ENCODE measurements around the gene DIP2C. TPM values are rescaled to one million over a fixed set of nuclear protein-coding genes. Genes with fewer than 3 reads are reported as not detected.

Gene DIP2C
- polyA plus RNA-seq, 3 donors = 0.11 TPM; not detected in 2

- DNase-seq = no peak
- Histone ChIP-seq H3K79me2 (ENCODE audit: insufficient read depth, low read length) (no peaks in the 10 kb centered on the region), H3K4me3 (replicated peaks in 1 of 3; ENCODE audit: low read depth in 2 of 3, low read length in 3 of 3) (no peak overlapping the region), H3K4me2 (replicated peaks; ENCODE audit: extremely low read depth, low read length, poor library complexity, severe bottlenecking) (no peak overlapping the region), H3K9ac (ENCODE audit: insufficient read depth, low read length, poor library complexity, severe bottlenecking) (no peak overlapping the region), H3K36me3 (replicated peaks in 1 of 2; ENCODE audit: control insufficient read depth in 1 of 2, insufficient read depth in 2 of 2, low read length in 2 of 2) (no peaks in the 10 kb centered on the region), H3K27ac (ENCODE audit: low read depth in 1 of 2, low read length in 2 of 2) (no peak overlapping the region), H3K27me3 (ENCODE audit: control insufficient read depth in 2 of 2, insufficient read depth in 2 of 2, low read length in 2 of 2) (no peaks in the 10 kb centered on the region), H3K9me3 (replicated peaks in 1 of 2; ENCODE audit: control insufficient read depth in 1 of 2, insufficient read depth in 1 of 2, low read length in 2 of 2) (no peaks in the 10 kb centered on the region), H3K4me1 (ENCODE audit: control insufficient read depth in 1 of 2, insufficient read depth in 2 of 2, low read length in 2 of 2) (no peaks in the 10 kb centered on the region), H2AFZ (ENCODE audit: insufficient read depth, low read depth, low read length, poor library complexity, severe bottlenecking) (no peak overlapping the region), H4K20me1 (ENCODE audit: insufficient read depth, low read length) (no peaks in the 10 kb centered on the region)
- H3K4me1 Mint-ChIP-seq = no peaks in the 10 kb centered on the region
- H3K27me3 Mint-ChIP-seq (ENCODE audit: low read depth in 3 of 3) = peaks cover 19 to 29% (median 23%) of the 10 kb centered on the region in 3 donors
- peak overlapping the region in 1 of 2 donors; percentile 35 for H3K4me3 Mint-ChIP-seq
- H3K9me3 Mint-ChIP-seq = peaks cover 0 to 1% (median 0%) of the 10 kb centered on the region in 7 donors
- intact Hi-C loops (cut with micrococcal nuclease) = no loop called here
- TF ChIP-seq CTCF (IDR thresholded peaks at IDR 0.05) = no peak
- 66% methylated on average over 12 of the region's 17 CpGs for WGBS (ENCODE audit: insufficient coverage)
- H3K27ac Mint-ChIP-seq = peak overlapping the region in 1 of 7 donors; percentile 68
- H3K36me3 Mint-ChIP-seq = no peaks in the 10 kb centered on the region
These were observed 141.1 kb downstream of the DIP2C start for GRCh38 chr10:548238-548901.

- H4K20me1 ChIP-seq (ENCODE audit: insufficient read depth, low read length) = no peaks in the 10 kb centered on the region
- no peak overlapping the region for H3K4me3 ChIP-seq (replicated peaks in 1 of 3; ENCODE audit: low read depth in 2 of 3, low read length in 3 of 3)
- 75% methylated on average over 6 of the region's 6 CpGs for WGBS (ENCODE audit: insufficient coverage)
- no peak for TF ChIP-seq CTCF (IDR thresholded peaks at IDR 0.05)
- no peak overlapping the region for H3K4me2 ChIP-seq (replicated peaks; ENCODE audit: extremely low read depth, low read length, poor library complexity, severe bottlenecking)
- Mint-ChIP-seq H3K27ac (peak overlapping the region in 1 of 7 donors; percentile 62), H3K9me3 (peaks cover 0 to 1% (median 0%) of the 10 kb centered on the region in 7 donors), H3K27me3 (ENCODE audit: low read depth in 3 of 3) (peaks cover 17 to 27% (median 23%) of the 10 kb centered on the region in 3 donors), H3K36me3 (no peaks in the 10 kb centered on the region), H3K4me1 (no peaks in the 10 kb centered on the region), H3K4me3 (peak overlapping the region in 1 of 2 donors; percentile 49)
- no peaks in the 10 kb centered on the region for H3K79me2 ChIP-seq (ENCODE audit: insufficient read depth, low read length)
- H3K9me3 ChIP-seq (replicated peaks in 1 of 2; ENCODE audit: control insufficient read depth in 1 of 2, insufficient read depth in 1 of 2, low read length in 2 of 2) = no peaks in the 10 kb centered on the region
- no peaks in the 10 kb centered on the region for H3K4me1 ChIP-seq (ENCODE audit: control insufficient read depth in 1 of 2, insufficient read depth in 2 of 2, low read length in 2 of 2)
- intact Hi-C loops (cut with micrococcal nuclease) = no loop called here
- no peaks in the 10 kb centered on the region for H3K27me3 ChIP-seq (ENCODE audit: control insufficient read depth in 2 of 2, insufficient read depth in 2 of 2, low read length in 2 of 2)
- H3K9ac ChIP-seq (ENCODE audit: insufficient read depth, low read length, poor library complexity, severe bottlenecking) = no peak overlapping the region
- no peak for DNase-seq
- no peak overlapping the region for H2AFZ ChIP-seq (ENCODE audit: insufficient read depth, low read depth, low read length, poor library complexity, severe bottlenecking)
- H3K27ac ChIP-seq (ENCODE audit: low read depth in 1 of 2, low read length in 2 of 2) = no peak overlapping the region
- H3K36me3 ChIP-seq (replicated peaks in 1 of 2; ENCODE audit: control insufficient read depth in 1 of 2, insufficient read depth in 2 of 2, low read length in 2 of 2) = no peaks in the 10 kb centered on the region
These were observed 141.8 kb downstream of the DIP2C start for GRCh38 chr10:547591-548081.

All from CD14-positive monocyte (primary cell).